Hepatocyte (in vitro differentiated cells): ENCODE measurements around the gene SHROOM3.

Experiments
- CTCF ChIP-seq: fragments of 200-600 bp; sonication (generic); IDR thresholded peaks from 2 replicates; pipeline ENCODE4 v1.5.1; 2016; ENCODE audit warnings: antibody characterized with exemption, mild to moderate bottlenecking; ENCODE audit not compliant: poor library complexity
- EZH2 ChIP-seq: fragments of 200-600 bp; sonication (generic); IDR thresholded peaks from 2 replicates; pipeline ENCODE4 v1.6.1; 2016; ENCODE audit warnings: antibody characterized with exemption, mild to moderate bottlenecking, borderline replicate concordance

- TF ChIP-seq EZH2 (no peak), CTCF (no peak)
These were observed 230.7 kb downstream of the SHROOM3 start for GRCh38 chr4:76665721-76666120.
